Activated T-cell treated with anti-CD3 and anti-CD28 coated beads for 24 hours (primary cell): Measurements from ENCODE around the gene METTL21A.

ENCODE experiments used
- DNase-seq: peaks from one replicate; pipeline ENCODE4 v3.0.0-alpha.2; 2020; ENCODE audit warnings: low read depth

METTL21A gene

DNA sequence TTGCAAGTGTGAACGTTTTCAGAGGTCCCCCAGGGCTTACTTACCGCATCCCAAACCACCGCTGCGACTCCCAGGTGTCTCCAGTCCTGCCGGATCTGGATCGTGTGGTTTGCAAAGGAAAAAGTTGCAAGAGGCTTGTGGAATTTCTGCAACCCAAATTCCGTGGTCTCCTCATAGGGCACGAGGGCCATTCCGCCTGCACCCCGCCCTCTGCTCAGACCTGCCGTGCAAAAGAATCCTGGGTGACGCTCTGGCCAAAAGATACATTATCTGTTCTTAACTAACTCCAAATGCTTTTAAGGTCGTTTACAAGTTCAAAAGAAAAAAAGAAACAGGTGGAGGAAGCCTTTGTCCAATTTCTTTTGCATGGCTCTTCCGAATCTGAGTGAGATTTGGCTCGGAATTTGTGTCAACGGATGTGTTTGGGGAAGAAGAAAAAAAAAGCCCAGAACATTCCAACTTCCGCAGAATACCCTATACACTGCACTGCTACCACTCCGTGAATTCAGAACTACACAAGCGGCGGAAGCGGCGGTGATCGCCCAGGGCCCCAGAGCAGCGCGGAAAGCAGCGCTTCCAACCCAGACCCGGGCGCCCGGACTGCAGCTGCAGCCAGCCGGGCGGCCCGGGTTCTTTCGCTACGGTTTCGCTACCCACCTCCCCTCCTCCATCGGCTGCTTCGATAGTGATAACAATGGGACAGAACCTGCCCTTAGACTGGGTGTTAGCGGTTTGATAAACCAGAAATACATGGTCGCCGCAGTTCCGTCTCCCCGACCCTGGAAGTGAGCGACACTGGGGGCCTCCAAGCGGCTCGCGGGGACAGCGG is 795 bp downstream of the METTL21A start:
- peak; percentile 57 for DNase-seq

- DNase-seq: no peak
Measured at GRCh38 chr2:207621501-207622039, 3.6 kb downstream of the METTL21A start.

GRCh38 chr2:207619764-207620203 is 5.4 kb downstream of the METTL21A start:
- DNase-seq: no peak

GRCh38 chr2:207617011-207617671 is 8.1 kb downstream of the METTL21A start:
- DNase-seq: no peak

DNA sequence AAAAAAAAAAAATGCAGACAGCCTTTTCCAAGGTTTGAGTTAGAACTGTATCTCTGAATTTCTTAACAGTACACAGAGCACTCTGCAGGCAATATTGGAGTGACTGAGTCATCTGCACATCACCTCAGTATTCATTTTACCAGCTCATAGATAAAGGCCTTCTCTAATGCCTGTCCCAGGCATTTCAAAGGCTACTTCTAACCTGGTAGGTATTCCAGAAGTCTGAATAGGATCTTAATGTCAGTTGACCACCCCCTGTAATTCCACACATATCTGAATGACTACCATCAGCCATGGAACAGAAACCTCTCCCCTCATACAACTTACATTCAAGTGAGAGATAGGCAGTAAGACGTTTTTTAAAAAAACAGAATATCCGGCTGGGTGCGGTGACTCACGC is 9.0 kb downstream of the METTL21A start:
- DNase-seq: no peak

DNA sequence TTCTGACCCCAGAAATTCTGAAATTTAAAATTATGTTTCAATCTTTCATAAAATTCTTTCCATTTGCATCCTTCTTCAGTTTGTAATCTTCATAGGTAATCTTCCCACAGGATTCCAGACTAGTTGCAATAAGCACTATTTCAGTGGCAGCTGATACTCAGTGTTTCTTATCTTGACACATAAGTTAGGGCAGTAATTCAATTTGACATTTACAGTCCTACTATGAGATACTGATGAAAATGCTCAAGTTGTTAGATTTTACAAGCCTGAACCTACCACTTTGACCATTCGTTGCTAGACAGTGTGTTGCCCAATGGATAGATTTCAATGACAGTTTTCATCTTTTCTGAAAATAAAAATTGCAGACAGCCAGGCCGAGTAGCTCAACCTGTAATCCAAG is 10.4 kb downstream of the METTL21A start:
- no peak for DNase-seq

DNA sequence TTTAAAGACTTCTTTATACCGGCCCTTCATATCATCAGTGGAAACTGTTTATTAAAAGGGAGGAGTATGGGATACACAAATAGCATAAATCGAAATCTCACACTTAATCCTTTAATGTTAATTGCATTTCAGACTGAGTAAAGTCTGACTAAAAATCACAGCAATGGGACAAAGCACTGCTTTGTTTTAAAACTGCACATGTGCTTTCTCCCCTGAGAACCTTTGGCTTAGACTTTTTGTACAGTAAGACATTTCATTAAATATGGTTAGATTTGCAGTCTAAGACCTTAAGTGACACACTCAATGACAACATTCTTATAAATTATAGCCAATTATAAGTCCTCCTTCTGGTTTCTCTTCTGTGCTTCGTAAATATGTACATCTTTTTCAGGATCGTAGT is 12.5 kb downstream of the METTL21A start:
- DNase-seq: no peak

DNA sequence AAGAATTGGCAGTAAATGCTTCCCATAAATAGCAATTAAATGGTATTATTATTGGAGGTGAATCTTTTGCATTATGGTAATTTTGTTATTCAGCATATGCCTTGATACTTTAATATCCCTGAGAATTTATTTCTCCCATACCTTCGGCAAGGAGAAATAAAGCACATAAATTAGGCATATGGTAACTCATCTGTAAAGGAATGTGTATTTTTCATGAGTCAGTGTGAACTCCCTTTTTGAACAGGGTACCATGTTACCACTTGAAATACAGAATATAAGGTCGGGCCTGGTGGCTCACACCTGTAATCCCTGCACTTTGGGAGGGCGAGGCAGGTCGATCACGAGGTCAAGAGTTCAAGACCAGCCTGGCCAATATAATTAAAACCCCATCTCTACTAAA is 18.4 kb downstream of the METTL21A start:
- DNase-seq: no peak

GRCh38 chr2:207606399-207606798 is 18.8 kb downstream of the METTL21A start:
- DNase-seq: no peak

DNA sequence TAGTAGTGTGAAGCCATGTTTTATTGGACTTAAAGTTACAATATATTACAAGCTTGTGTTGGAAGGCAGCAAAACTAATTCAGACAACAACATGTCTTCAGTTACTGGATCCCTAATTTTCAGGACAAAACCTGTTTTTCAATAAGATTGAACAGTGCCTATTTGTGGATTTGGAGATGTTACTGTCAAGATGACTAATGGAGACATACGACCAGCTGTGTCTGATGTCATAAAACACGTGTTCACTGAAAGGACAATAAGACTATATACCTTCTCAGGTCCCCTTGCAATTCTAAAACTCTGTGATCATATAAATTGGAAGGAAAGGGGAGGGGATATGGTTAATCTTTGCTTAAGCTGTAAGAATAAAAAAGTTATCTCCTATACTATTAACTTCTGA is 21.7 kb downstream of the METTL21A start:
- DNase-seq: no peak

- DNase-seq: no peak
Measured at GRCh38 chr2:207601774-207602173, 23.4 kb downstream of the METTL21A start.

GRCh38 chr2:207600231-207600630 is 25.0 kb downstream of the METTL21A start:
- no peak for DNase-seq

- no peak for DNase-seq
Measured at GRCh38 chr2:207599636-207600035, 25.6 kb downstream of the METTL21A start.

- no peak for DNase-seq
Measured at GRCh38 chr2:207594731-207595130, 30.5 kb downstream of the METTL21A start.

GRCh38 chr2:207594264-207594663 is 30.9 kb downstream of the METTL21A start:
- no peak for DNase-seq

DNA sequence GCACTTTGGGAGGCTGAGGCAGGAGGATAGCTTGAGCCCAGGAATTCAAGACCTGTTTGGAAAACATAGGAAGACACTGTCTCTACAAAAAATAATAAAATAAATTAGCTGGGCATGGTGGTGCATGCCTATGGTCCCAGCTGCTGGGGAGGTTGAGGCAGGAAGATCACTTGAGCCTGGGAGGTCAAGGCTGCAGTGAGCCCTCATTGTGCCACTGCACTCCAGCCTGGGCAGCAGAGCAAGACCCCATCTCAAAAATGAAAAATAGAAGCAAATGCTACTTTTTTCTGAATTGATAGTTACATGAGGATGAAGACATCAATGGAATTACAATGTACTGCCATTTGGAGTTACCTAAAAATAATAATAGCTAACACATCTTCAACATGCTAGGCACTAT is 31.9 kb downstream of the METTL21A start:
- no peak for DNase-seq

- DNase-seq: no peak
Measured at GRCh38 chr2:207589143-207589542, 36.1 kb downstream of the METTL21A start.

DNA sequence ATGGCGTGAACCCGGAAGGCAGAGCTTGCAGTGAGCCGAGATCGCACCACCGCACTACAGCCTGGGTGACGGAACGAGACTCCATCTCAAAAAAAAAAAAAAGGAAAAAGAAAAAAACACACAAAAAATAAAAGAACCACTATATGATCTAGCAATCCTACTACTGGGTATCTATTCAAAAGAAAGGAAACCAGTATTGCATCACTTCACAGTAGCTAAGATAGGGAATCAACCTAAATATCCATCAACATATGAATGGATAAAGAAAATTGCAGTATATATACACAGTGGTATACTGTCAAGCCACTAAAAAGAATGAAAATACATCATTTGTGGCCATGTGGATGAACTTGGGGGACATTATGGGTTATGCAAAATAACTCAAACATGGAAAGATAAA is 37.9 kb downstream of the METTL21A start:
- DNase-seq: no peak

GRCh38 chr2:207584952-207585351 is 40.2 kb downstream of the METTL21A start:
- no peak for DNase-seq

DNA sequence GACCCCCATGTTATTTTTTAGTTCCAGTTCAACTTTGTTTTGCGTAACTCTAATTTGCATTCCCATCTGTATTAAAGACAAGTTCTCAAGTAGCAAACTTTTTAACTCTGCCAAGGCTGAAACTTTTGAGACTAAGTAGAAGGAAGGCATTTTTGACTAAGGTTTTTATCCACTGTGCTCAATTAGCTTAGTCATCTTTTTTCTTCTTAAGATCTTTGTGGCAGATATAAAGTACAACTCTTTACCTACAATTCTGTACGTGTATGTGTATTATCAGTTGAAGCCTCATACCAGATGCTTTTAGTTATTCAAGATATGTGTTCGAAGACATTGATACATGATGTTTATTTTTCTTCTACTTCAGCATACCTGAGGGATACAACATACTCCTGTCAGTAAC is 53.8 kb downstream of the METTL21A start:
- DNase-seq: no peak

- DNase-seq: no peak
Measured at GRCh38 chr2:207567671-207568070, 57.5 kb downstream of the METTL21A start.

DNA sequence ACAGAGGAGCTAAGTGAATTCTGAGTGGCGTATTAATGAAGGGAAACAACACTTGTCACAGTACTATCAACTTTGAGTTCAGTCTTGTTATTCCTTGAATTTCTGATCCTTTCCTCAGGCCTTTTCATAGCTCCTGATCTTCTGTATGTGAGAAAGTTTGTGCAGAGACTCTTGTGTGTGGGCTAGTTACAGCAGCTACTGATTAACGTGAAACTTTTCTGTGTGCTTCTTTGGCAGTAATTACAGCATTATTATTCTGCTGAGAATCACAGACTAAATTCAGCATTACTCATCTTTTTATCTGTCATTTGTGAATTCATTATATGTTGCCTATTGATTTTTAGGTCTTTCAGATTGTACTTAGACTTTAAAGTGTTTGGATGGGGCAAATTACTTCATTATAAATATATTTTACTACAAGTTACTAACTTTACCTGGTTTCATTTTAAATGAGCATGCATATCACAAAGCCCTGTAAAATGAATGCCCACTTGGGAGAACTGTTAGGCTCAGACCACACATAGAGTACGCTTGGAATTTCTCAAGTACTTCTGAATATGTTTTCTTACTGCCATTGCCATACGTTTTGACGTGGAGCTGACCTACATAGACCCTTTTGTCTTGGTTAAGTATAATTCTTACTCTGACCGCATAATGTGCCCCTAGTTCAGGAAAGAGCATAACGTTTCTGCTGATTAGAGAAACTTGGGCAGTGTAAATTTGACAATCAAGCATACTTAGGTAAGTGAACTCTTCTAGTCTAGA is 59.3 kb downstream of the METTL21A start:
- no peak for DNase-seq
